NCI-H187 (cell line): ENCODE results near the gene PCSK5.
"Not testable (repeated sequence)": the region's sequence is repeated elsewhere in the genome, so short reads cannot be mapped to it uniquely, and the experiment has no call there.

Experiments
- DNase-seq, 2 experiments: peaks; one replicate each; lab custom pipeline; 2025; lab: John Stamatoyannopoulos, UW

The PCSK5 gene

GRCh38 chr9:76007935-76008334, 117.5 kb downstream of the PCSK5 start:
- DNase-seq, result no peak

GRCh38 chr9:76013809-76014208, 123.3 kb downstream of the PCSK5 start:
- DNase-seq, result no peak

GRCh38 chr9:76018235-76018634, 127.8 kb downstream of the PCSK5 start:
- no peak for DNase-seq

DNA sequence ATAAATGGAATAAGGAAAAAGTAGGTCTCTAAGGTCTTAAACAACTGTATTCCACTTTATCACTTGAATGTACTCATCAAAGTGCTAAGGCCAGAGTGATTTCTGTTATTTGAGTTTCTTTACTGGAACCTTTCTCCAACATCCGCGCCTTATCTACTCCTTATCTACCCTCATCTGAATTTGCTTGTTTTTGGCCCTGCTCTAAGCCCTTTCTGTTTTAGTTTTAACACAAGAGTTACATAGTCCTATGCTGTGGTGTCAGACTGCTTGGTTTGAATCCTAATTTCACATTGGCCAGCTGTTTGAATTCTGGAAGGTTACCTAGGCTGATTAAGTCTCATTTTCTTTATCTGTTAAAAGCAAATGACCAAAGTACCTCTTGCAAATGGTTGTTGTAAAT, 128.3 kb downstream of the PCSK5 start:
- no peak for DNase-seq

- DNase-seq, result no peak
Observed at GRCh38 chr9:76020652-76021051, 130.2 kb downstream of the PCSK5 start.

GRCh38 chr9:76022317-76022716, 131.8 kb downstream of the PCSK5 start:
- DNase-seq, result no peak

GRCh38 chr9:76023715-76024195, 133.3 kb downstream of the PCSK5 start:
- no peak for DNase-seq

- no peak for DNase-seq
Observed at GRCh38 chr9:76025286-76025685, 134.8 kb downstream of the PCSK5 start.

GRCh38 chr9:76026796-76027195, 136.3 kb downstream of the PCSK5 start:
- DNase-seq, result no peak

DNA sequence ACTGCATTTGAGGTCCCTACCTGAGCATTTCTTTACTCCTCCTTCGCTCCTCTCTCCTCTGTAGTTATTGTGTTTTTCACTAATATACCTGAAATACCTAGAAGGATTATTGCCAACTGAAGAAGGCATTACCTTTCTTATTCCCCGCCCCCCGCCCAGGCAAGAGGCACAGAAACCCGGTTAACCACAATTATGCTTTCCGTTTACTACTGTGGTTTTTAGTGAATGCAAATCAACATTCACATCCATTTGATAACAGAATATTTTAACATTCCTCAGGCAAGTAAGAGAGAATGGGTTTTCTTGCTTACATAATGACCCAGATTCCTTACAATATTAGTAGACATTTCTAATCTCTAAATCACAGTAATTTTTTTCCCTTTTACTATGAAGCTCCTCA, 136.9 kb downstream of the PCSK5 start:
- no peak for DNase-seq

DNA sequence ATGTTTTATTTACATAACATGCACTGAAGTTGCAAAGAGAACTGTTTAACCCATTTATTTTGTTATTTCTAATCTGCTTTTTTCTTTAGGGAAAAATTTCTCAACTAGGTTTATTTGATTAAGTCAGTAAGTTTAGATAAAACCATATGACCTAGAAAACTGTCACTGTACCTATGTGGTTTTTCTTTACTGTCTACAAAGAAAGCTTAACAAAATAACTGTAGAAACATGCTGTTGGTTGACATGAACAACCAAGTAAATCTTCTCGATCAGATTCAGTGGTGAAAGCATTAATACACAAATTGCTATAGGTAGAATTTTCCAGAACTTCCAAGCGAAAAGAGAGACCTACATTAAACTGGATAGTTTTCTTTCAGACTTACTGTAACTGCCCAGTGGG, 137.4 kb downstream of the PCSK5 start:
- no peak for DNase-seq

- DNase-seq, result no peak
Observed at GRCh38 chr9:76032038-76032796, 141.7 kb downstream of the PCSK5 start.

DNA sequence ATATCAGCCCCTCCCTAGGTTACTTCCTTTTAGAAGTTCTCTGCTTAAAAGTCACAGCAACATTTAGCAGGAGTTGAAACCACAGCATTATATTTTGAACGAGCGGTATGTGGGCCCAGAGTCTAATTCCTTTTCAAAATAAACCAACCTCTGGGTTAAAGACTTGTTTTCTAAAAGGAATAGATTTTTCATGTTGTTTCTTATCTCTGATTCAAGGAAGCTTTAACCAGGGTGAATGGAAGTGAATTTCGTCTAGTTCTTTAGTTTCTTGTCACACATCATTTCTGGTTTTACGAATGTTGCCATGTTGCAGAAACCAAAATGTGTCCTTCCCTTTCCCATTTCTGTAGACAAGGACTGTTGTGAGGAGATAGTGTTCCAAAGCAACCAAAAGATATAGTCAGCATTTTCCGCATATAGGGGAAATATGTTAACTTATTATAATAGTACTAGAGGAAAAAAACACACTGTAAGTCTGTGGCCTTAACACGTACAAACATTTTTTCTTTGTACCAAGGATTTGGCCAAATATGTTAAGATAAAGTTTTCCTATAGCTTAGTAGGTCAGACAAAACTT, 142.4 kb downstream of the PCSK5 start:
- no peak for DNase-seq

DNA sequence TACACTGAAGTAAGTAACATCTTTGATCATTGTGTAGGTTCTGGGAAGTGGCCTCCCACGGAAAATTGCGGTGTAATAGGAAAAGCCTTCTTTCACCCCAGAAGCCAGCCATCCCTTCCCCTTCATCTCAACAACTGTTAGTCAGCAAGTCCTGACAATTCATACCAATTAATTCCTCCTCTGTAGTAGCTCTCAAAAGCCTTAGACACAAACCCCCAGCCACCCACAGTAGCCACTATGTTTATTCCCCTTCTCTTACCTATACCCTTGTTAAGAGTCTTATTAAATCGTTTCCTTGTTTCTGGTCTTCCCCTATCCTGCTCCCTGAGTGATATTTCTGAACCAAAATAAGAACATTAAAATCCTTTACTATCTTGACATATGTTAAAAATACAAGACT, 143.6 kb downstream of the PCSK5 start:
- DNase-seq, result no peak

GRCh38 chr9:76036762-76037161, 146.3 kb downstream of the PCSK5 start:
- no peak for DNase-seq

- DNase-seq, result no peak
Observed at GRCh38 chr9:76037587-76038225, 147.2 kb downstream of the PCSK5 start.

- DNase-seq, result no peak
Observed at GRCh38 chr9:76038431-76038830, 148.0 kb downstream of the PCSK5 start.

DNA sequence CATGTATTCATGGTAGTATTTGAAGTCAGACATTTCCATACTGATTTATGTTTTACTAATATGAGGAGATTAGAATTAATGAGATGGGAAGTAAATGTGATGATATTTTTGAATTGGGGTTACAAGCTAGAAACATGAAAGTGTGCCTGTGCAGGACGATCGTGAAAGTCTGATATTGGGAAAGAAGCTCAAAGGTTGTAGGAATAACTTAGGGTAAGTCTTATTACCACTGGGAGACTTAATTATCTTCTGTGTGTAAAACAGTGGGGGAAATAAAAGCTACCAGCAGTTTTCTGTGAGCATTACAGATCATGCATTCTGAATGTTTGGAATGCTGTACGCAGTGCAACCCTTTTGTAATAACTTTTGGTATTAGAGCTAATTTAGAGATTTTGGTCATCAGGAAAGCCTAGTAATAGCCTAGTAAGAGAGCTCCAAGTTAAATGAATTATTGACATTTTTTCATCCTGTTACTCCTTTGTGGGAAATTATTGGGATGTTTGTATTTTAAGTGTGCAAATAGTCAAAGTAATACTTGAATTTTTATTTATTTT, 153.9 kb downstream of the PCSK5 start:
- DNase-seq, result no peak

GRCh38 chr9:76045221-76045620, 154.7 kb downstream of the PCSK5 start:
- no peak for DNase-seq

DNA sequence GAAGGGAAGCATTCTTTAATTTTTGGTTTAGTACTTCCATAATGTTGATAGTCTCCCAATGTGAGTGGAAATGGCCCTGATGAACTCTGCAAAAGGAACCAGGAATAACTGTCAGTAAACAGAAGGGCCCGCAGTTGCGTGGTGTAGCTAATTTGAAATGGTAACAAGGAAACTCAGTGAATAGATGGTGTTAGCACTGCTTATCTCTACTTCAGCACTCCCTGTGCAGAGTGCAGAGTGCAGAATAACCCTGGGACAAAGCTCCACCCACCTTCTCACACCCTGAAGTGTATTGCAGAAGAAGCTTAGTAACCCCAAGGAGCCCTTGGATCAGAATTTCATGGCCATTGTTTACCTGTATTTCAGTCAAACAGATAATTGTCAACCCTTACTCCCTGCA, 158.9 kb downstream of the PCSK5 start:
- DNase-seq, result no peak

DNA sequence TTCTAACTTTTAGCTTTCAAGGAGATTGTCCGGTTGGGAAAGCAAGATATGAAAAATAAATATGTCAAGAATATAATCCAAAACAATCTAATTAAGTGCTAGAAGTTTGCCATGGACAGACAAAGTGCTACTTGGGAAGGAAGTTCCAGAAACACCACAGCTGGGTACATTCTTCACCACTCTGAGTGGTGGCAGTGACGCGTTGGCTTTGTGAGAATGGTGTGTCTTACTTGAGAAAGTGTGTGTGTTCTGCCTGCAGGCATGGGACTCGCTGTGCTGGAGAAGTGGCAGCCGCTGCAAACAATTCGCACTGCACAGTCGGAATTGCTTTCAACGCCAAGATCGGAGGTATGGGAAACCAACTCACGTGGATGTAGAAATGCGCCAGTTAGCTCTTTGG, 177.2 kb downstream of the PCSK5 start:
- DNase-seq, result no peak

DNA sequence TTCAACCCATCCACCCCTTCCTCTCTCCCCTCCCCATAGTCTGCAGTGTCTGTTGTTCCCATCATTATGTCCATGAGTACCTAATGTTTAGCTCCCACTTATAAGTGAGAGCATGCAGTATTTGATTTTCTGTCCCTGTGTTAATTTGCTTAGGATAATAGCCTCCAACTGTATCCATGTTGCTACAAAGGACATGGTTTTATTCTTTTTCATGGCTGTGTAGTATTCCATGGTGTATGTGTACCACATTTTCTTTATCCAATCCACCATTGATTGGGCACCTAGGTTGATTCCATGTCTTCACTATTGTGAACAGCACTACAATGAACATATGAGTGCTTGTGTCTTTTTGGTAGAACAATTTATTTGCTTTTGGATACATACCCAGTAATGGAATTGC, 187.1 kb downstream of the PCSK5 start:
- DNase-seq, result no peak

- not testable (repeated sequence) for DNase-seq
Observed at GRCh38 chr9:76081281-76081680, 190.8 kb downstream of the PCSK5 start.
